HL-60/S4 treated with phorbol 12-myristate 13-acetate at 8.2 ng/mL for 4 days and 3 days (cell line): ENCODE measurements around the gene RFX7.
"Not testable (repeated sequence)": the region's sequence is repeated elsewhere in the genome, so short reads cannot be mapped to it uniquely, and the experiment has no call there.

Experiments used
- in situ Hi-C: fragments of 300-500 bp; cut with MboI; formaldehyde crosslinking; loops from 2 replicates; pipeline ENCODE4 v1.15.0; 2022; ENCODE audit warnings: low sequenced_read_pairs

Gene RFX7

GRCh38 chr15:56207711-56208110 is 36.0 kb downstream of the RFX7 start:
- in situ Hi-C loops: no loop called here

- in situ Hi-C loops: no loop called here
Observed at GRCh38 chr15:56207092-56207491, 36.6 kb downstream of the RFX7 start.

- in situ Hi-C loops: no loop called here
Observed at GRCh38 chr15:56205061-56205876, 38.4 kb downstream of the RFX7 start.

GRCh38 chr15:56203312-56203922 is 40.3 kb downstream of the RFX7 start:
- in situ Hi-C loops: not testable (repeated sequence)

GRCh38 chr15:56202701-56203100 is 41.0 kb downstream of the RFX7 start:
- in situ Hi-C loops: no loop called here

GRCh38 chr15:56199038-56199437 is 44.6 kb downstream of the RFX7 start:
- in situ Hi-C loops: no loop called here

GRCh38 chr15:56194035-56194434 is 49.6 kb downstream of the RFX7 start:
- in situ Hi-C loops: no loop called here

GRCh38 chr15:56192659-56193442 is 50.8 kb downstream of the RFX7 start:
- in situ Hi-C loops: no loop called here

GRCh38 chr15:56187665-56188064 is 56.0 kb downstream of the RFX7 start:
- in situ Hi-C loops: no loop called here

- in situ Hi-C loops: no loop called here
Observed at GRCh38 chr15:56185980-56186379, 57.7 kb downstream of the RFX7 start.

GRCh38 chr15:56184516-56184915 is 59.2 kb downstream of the RFX7 start:
- in situ Hi-C loops: no loop called here

- in situ Hi-C loops: no loop called here
Observed at GRCh38 chr15:56180851-56181250, 62.8 kb downstream of the RFX7 start.

GRCh38 chr15:56176996-56177395 is 66.7 kb downstream of the RFX7 start:
- in situ Hi-C loops: no loop called here

GRCh38 chr15:56175788-56176187 is 67.9 kb downstream of the RFX7 start:
- in situ Hi-C loops: no loop called here

GRCh38 chr15:56174649-56175048 is 69.0 kb downstream of the RFX7 start:
- in situ Hi-C loops: no loop called here

- in situ Hi-C loops: no loop called here
Observed at GRCh38 chr15:56168394-56168793, 75.3 kb downstream of the RFX7 start.

- in situ Hi-C loops: no loop called here
Observed at GRCh38 chr15:56165234-56165633, 78.4 kb downstream of the RFX7 start.

- in situ Hi-C loops: no loop called here
Observed at GRCh38 chr15:56160966-56161365, 82.7 kb downstream of the RFX7 start.

GRCh38 chr15:56156877-56157276 is 86.8 kb downstream of the RFX7 start:
- in situ Hi-C loops: no loop called here

- in situ Hi-C loops: not testable (repeated sequence)
Observed at GRCh38 chr15:56155278-56155677, 88.4 kb downstream of the RFX7 start.

- in situ Hi-C loops: not testable (repeated sequence)
Observed at GRCh38 chr15:56154768-56155167, 88.9 kb downstream of the RFX7 start.

GRCh38 chr15:56150204-56150603 is 93.5 kb downstream of the RFX7 start:
- in situ Hi-C loops: no loop called here
